ENCODE data around the gene KCNJ15. TPM values are rescaled to one million over a fixed set of nuclear protein-coding genes. Genes with fewer than 3 reads are reported as not detected.

KCNJ15 gene
- total and polyA plus RNA-seq, 2 experiments from 2014 or later, result not detected

GRCh38 chr21:38242061-38242460, 14.7 kb upstream of the KCNJ15 start:
- Mint-ChIP-seq H3K27ac (no peak overlapping the region), H3K4me3 (no peak overlapping the region), H3K4me1 (no peaks in the 10 kb centered on the region), H3K27me3 (ENCODE audit: insufficient read depth, low read depth, poor library complexity) (no peaks in the 10 kb centered on the region), H3K36me3 (ENCODE audit: low read depth) (no peaks in the 10 kb centered on the region), H3K9me3 (no peaks in the 10 kb centered on the region; the same call in 2 of the 3 replicates)
- no peak for DNase-seq (ENCODE audit: low spot score)
- Histone ChIP-seq H3K4me3 (no peak overlapping the region), H3K9me2 (ENCODE audit: insufficient read depth) (peaks cover 3% of the 10 kb centered on the region; the same call in 1 of the 2 replicates), H3F3A (replicated peaks; ENCODE audit: low read depth) (no peaks in the 10 kb centered on the region), H3K27me3 (ENCODE audit: insufficient read depth) (no peaks in the 10 kb centered on the region), H3K4me1 (ENCODE audit: insufficient read depth) (no peaks in the 10 kb centered on the region), H3K4me2 (no peak overlapping the region), H3K27ac (ENCODE audit: low read depth) (no peak overlapping the region), H4K20me1 (replicated peaks; ENCODE audit: insufficient read depth) (no peaks in the 10 kb centered on the region), H3K79me2 (replicated peaks; ENCODE audit: insufficient read depth) (no peaks in the 10 kb centered on the region), H2AFZ (peak overlapping the region; percentile 18; the same call in 1 of the 2 replicates), H3K36me3 (ENCODE audit: insufficient read depth) (no peaks in the 10 kb centered on the region)
- no peak for ATAC-seq
- TF ChIP-seq ZNF114 (CRISPR knock-in tag; IDR thresholded peaks at IDR 0.05), result no peak
- no peak for TF ChIP-seq ETS1 (IDR thresholded peaks at IDR 0.05)
- no peak for TF ChIP-seq EZH2 (IDR thresholded peaks at IDR 0.05; ENCODE audit: low read depth, unreplicated experiment)
- no peak for TF ChIP-seq JUNB (IDR thresholded peaks at IDR 0.05; ENCODE audit: unreplicated experiment)
- no peak for TF ChIP-seq POLR2AphosphoS5 (IDR thresholded peaks at IDR 0.05; ENCODE audit: low read depth)
- no peak for TF ChIP-seq STAT1 (IDR thresholded peaks at IDR 0.05; ENCODE audit: unreplicated experiment)
- TF ChIP-seq CTCF (conservative IDR thresholded peaks at IDR 0.05; ENCODE audit: low read depth in 2 of 2), result no peak
- no peak for TF ChIP-seq REST (IDR thresholded peaks at IDR 0.05; ENCODE audit: unreplicated experiment)
- no peak for TF ChIP-seq ZNF331 (CRISPR knock-in tag; IDR thresholded peaks at IDR 0.05; ENCODE audit: low read depth)
- TF ChIP-seq ZNF462 (CRISPR knock-in tag; IDR thresholded peaks at IDR 0.05), result no peak
- no peak for TF ChIP-seq EZH2phosphoT487 (IDR thresholded peaks at IDR 0.05; ENCODE audit: unreplicated experiment)
- TF ChIP-seq NANOG (IDR thresholded peaks at IDR 0.05; ENCODE audit: borderline replicate concordance), result no peak
- no peak for TF ChIP-seq CREB1 (CRISPR knock-in tag; IDR thresholded peaks at IDR 0.05; ENCODE audit: low read depth)

All from GM23338 (cell line).